GM19438 (cell line): Measurements from ENCODE around the gene PLEKHA6.
"Not testable (repeated sequence)": the region's sequence is repeated elsewhere in the genome, so short reads cannot be mapped to it uniquely, and the experiment has no call there.

Source experiments
- ATAC-seq: cut with Tn5 transposase; IDR thresholded peaks from one replicate; pipeline ENCODE4 v1.9.1; 2021; ENCODE audit warnings: low read depth; ENCODE audit not compliant: unreplicated experiment

Gene PLEKHA6

GRCh38 chr1:204318324-204318723 lies 41.4 kb downstream of the PLEKHA6 start:
- ATAC-seq: no peak

GRCh38 chr1:204317170-204317569 lies 42.6 kb downstream of the PLEKHA6 start:
- no peak for ATAC-seq

GRCh38 chr1:204316164-204316563 lies 43.6 kb downstream of the PLEKHA6 start:
- no peak for ATAC-seq

GRCh38 chr1:204314893-204315658 lies 44.7 kb downstream of the PLEKHA6 start:
- ATAC-seq: no peak

- ATAC-seq: no peak
These were observed 45.4 kb downstream of the PLEKHA6 start for GRCh38 chr1:204314171-204314892.

- ATAC-seq: no peak
These were observed 46.1 kb downstream of the PLEKHA6 start for GRCh38 chr1:204313675-204314074.

- ATAC-seq: not testable (repeated sequence)
These were observed 48.8 kb downstream of the PLEKHA6 start for GRCh38 chr1:204310970-204311369.

GRCh38 chr1:204308023-204308628 lies 51.6 kb downstream of the PLEKHA6 start:
- ATAC-seq: no peak

- no peak for ATAC-seq
These were observed 52.3 kb downstream of the PLEKHA6 start for GRCh38 chr1:204307334-204307883.

GRCh38 chr1:204306076-204306475 lies 53.7 kb downstream of the PLEKHA6 start:
- ATAC-seq: no peak

GRCh38 chr1:204304067-204304466 lies 55.7 kb downstream of the PLEKHA6 start:
- no peak for ATAC-seq

GRCh38 chr1:204302769-204303168 lies 57.0 kb downstream of the PLEKHA6 start:
- ATAC-seq: no peak

GRCh38 chr1:204301171-204301957 lies 58.4 kb downstream of the PLEKHA6 start:
- no peak for ATAC-seq

GRCh38 chr1:204299814-204300365 lies 59.8 kb downstream of the PLEKHA6 start:
- ATAC-seq: no peak

GRCh38 chr1:204296431-204296988 lies 63.2 kb downstream of the PLEKHA6 start:
- no peak for ATAC-seq

GRCh38 chr1:204295671-204296070 lies 64.1 kb downstream of the PLEKHA6 start:
- ATAC-seq: no peak

GRCh38 chr1:204294357-204294756 lies 65.4 kb downstream of the PLEKHA6 start:
- no peak for ATAC-seq

GRCh38 chr1:204293605-204294337 lies 66.0 kb downstream of the PLEKHA6 start:
- ATAC-seq: no peak

- ATAC-seq: no peak
These were observed 67.0 kb downstream of the PLEKHA6 start for GRCh38 chr1:204292740-204293139.
